GM20000 (cell line): ENCODE measurements around the gene MFSD2B.

ENCODE experiments used
- DNase-seq: peaks from one replicate; pipeline ENCODE4 v3.0.0; 2012; ENCODE audit warnings: low spot score
- TF ChIP-seq, protein P1 (sequence below): IDR thresholded peaks from 2 replicates; pipeline ENCODE4 v1.5.1; 2012; ENCODE audit warnings: mild to moderate bottlenecking, control low read depth; ENCODE audit errors: extremely low read depth, missing control alignments

MFSD2B gene, protein sequence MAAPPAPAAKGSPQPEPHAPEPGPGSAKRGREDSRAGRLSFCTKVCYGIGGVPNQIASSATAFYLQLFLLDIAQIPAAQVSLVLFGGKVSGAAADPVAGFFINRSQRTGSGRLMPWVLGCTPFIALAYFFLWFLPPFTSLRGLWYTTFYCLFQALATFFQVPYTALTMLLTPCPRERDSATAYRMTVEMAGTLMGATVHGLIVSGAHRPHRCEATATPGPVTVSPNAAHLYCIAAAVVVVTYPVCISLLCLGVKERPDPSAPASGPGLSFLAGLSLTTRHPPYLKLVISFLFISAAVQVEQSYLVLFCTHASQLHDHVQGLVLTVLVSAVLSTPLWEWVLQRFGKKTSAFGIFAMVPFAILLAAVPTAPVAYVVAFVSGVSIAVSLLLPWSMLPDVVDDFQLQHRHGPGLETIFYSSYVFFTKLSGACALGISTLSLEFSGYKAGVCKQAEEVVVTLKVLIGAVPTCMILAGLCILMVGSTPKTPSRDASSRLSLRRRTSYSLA

DNA sequence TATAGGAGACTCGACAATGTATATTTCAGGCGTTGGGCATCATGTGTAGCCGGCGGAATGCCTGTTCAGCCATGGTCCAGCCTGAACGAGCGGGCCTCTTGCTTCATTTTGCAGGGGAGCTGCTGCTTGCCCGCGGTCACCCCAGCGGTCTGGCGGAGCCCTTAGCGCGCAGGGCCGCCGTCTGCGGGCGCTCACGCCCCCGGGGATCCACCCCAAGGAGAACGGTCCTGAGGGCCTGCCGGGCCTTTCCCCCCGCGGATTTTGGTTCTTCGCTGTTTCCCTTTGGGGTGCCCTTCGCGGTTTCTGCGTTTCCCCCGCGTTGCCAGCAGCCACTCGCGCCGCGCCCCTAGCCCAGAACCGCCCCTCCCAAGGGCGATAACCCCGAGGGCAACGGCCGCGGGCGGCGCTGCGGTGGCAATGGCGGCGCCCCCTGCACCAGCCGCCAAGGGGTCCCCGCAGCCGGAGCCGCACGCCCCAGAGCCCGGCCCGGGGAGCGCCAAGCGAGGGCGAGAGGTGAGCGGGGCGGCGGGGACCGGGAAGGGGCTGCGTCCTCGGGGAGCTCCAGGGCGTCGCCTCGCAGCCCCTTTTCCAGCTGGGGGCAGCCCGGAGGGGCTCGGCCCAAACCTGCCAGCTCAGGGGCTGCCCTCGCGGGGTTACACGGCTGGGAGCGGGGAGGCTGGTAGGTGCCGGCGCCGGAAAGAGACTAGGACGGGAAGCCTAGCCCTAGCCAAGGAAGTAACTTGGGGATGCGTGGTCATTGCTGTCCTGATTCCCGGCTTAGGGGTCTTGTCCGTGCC is at the start of gene MFSD2B:
MFSD2B (plus strand) TSS at position 406 of the 797 bp plus-strand sequence; CDS start at position 418, 12 bp downstream.
- DNase-seq, result peak; percentile 58
- TF ChIP-seq, protein P1, sequence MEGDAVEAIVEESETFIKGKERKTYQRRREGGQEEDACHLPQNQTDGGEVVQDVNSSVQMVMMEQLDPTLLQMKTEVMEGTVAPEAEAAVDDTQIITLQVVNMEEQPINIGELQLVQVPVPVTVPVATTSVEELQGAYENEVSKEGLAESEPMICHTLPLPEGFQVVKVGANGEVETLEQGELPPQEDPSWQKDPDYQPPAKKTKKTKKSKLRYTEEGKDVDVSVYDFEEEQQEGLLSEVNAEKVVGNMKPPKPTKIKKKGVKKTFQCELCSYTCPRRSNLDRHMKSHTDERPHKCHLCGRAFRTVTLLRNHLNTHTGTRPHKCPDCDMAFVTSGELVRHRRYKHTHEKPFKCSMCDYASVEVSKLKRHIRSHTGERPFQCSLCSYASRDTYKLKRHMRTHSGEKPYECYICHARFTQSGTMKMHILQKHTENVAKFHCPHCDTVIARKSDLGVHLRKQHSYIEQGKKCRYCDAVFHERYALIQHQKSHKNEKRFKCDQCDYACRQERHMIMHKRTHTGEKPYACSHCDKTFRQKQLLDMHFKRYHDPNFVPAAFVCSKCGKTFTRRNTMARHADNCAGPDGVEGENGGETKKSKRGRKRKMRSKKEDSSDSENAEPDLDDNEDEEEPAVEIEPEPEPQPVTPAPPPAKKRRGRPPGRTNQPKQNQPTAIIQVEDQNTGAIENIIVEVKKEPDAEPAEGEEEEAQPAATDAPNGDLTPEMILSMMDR, result no peak

DNA sequence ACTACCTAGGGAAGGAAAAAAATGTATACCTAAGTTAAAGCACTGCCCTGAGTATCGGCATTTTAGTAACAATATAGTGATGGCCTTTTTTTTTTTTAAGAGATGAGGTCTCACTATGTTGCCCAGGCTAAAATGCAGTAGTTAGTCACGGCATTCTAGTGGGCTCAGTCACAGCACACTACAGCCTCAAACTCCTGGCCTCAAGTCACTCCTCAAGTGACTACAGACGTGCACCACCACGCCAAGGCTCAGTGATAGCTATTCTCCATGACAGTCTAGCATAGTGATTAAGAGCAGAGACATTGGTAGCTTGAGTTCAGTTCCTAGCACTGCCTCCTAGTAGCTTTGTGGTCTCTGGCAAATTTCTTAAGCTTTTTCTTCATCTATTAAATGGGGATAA is 42.0 kb upstream of the MFSD2B start:
- TF ChIP-seq, protein P1, result no peak
- DNase-seq, result no peak

DNA sequence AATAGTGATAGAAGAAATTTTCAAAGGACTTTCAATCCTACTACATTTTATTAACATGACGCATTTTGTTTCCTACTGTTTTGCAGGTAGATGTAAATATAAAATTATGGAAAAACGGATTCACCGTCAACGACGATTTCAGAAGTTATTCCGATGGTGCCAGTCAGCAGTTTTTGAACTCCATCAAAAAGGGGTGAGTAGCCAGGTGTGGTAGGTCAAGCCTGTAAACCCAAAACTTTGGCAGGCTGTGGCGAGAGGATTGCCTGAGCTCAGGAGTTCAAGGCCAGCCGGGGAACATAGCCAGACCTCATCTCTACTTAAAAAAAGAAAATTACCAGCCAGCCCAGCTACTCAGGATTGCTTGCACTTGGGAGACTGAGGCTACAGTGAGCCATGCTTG is 33.0 kb upstream of the MFSD2B start:
- TF ChIP-seq, protein P1, result no peak
- DNase-seq, result no peak

DNA sequence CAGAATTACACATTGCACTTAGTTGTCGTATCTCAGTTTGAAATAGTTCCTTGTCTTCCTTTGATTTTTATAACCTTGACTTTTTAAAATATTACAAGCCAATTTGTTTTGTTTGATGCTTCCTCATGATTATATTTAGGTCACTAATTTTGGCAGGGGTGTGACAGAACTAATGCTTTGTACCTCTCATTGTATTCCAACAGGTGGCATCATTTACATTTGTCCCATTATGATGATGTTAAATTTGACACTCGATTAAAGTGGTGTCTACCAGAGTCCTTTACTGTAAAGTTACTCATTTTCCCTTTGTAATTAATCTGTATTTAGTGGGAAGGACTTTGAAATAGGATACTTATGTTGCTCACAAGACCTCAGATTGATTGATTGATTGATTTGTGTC is 21.5 kb upstream of the MFSD2B start:
- TF ChIP-seq, protein P1, result no peak
- no peak for DNase-seq

DNA sequence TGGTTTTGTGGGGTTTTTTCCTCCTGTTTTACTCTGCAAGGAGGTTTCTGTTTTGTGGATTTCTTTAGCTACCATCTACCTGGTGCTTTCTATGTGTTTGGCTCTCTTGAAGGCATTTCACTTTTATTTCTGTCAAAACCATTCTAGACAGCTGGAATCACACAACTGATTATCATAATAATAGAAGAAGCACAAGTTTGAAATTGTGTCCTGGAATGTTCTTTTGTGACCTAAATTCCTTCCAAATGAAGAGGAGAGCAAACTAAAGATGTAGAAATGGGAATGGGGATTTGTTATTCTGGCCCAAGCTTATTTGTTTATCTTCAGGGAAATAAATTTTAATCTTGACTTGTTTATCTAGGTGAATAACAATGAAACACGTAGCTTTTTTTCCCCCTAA is 17.0 kb upstream of the MFSD2B start:
- no peak for DNase-seq
- TF ChIP-seq, protein P1, result no peak

DNA sequence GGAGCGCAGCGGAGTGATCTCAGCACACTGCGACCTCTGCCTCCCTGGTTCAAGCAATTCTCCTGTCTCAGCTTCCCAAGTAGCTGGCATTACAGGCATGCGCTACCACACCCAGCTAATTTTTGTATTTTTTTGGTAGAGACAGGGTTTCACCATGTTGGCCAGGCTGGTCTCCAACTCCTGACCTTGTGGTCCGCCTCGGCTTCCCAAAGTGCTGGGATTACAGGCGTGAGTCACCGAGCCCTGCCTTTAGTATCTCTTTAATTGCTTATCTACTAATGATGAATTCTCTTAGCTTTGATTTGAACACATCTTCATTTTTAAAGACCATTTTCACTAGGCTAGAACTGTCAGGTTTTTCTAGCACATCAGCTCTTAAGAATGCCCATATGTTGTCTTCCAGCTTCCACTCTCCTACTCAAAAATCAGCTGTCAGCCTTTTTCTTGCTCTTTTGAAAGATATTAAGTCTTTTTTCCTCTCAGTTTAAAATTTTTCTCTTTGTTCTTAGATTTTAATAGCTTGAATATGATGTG is 16.1 kb upstream of the MFSD2B start:
- no peak for DNase-seq
- TF ChIP-seq, protein P1, result no peak

DNA sequence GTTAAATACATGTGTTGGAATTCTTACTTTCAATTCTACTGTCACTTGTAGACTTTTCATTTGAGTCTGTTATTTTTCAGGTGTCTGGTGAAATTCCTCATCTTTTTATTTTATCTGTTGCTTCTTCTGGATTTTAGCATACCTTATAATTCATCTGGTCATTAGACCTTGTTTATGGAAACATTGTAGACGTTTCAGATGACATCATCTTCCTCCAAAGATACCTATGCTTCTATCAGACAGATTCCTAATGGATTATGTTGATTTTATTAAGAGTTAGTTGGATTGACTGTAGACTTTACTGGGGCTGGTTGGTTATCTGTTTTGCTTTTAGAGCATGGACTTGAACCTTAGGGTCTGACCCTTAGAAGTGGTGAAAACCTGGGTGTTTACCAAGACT is 15.3 kb upstream of the MFSD2B start:
- no peak for DNase-seq
- TF ChIP-seq, protein P1, result no peak
